ENCODE data around the gene CAGE1.
"Not testable (repeated sequence)": the region's sequence is repeated elsewhere in the genome, so short reads cannot be mapped to it uniquely, and the experiment has no call there.

Gene CAGE1

DNA sequence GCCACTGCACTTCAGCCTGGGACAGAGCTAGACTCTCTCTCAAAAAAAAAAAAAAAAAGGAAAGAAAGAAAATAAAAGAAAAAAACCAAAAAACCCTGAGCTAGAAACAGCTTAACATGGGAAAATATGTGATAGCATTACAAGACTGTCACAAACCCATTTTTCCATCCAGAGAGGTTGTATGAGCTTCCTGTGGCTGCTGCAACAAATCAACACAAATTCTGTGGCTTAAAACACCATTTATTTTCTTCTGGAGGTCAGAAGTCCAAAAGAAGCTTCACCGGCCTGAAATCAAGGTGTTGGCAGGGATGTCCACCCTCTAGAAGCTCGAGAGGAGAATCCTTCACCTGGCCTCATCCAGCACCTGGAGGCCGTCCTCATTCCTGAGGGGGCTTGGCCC lies 54.9 kb downstream of the CAGE1 start:
- DNase-seq, result no peak

DNA sequence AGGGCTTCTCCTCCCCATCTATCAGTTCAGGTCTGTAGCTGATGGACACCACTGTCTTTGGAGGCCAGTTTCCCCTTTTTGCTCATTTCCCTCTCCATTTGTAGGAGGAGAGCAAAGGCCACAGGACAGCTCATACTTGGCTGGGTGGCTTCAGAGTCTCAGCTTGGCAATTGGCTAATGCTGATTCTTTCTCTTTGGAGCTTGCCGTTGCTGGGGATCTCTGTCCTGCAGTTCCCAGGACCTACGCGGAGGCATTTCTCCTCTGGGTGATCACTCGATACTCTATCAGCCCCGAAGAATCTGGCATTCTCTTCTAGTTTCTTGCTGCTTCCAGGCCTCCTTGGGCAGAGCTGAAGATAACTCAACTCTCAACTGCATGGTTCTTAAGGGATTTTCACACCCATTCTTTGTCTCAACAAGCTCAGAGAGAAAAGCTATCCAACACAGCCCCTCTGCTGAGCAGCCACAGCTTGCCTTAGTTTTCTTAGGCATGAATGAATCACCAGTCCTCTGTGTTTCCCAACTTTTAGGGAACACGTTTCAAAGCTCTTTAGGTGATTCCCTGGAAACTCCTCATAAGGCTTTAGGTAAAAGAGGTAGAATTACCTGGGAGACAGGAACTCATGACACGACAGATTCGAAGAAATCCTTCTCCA lies 57.3 kb downstream of the CAGE1 start:
- DNase-seq, result no peak

DNA sequence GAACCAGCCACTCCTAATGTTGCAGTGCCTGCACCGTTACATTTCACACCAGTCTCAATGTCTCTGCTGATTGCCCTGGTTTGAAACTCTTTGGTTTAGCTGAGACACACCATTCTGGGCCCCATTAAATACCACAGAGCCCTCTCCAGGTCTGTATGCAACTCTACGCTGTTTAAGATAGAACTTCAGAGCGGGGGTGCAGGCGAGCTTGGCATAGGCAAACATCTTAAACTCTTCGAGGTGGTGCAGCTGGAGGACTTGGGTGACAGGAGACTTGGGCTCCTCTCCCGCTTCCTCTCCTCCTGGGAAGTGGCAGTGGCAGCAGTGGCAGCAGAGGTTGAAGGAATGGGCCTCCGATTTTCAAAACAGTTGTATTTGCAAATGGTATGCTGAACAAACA lies 58.1 kb downstream of the CAGE1 start:
- no peak for DNase-seq

DNA sequence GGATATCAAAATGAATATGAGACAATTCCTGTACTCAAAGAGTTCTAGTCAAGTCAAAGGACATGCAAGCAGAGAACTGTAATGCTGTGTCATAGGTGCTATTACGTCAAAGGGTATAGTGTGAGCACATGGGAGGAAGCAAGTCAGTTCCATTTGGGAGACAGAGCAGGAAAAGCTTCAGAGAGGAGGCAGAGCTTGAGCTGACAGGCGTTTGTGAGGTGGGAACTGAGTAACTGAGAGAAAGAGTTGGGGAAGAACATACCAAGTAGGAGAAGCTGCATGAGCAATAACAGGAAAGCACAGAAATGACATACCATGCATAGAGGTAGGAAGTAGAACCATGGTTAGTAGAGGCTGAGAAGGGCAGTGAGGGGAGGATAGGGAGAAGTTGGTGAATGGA lies 61.3 kb downstream of the CAGE1 start:
- no peak for DNase-seq

DNA sequence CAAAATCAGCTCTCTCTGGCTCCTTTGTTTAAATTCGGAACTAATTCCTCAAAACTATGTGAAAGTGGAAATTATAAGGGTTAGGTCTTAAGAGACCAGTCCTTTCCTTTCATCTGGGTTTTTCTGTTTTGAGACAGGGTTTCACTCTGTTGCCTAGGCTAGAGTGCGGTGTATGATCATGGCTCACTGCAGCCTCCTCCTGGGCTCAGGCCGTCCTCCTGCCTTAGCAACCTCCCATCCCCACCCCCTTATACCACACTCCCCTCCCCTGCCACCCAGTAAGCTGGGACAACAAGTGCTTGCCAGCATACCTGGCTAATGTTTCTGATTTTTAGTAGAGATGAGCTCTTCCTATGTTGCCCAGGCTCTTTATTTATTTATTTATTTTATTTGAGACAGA lies 63.8 kb downstream of the CAGE1 start:
- no peak for DNase-seq

DNA sequence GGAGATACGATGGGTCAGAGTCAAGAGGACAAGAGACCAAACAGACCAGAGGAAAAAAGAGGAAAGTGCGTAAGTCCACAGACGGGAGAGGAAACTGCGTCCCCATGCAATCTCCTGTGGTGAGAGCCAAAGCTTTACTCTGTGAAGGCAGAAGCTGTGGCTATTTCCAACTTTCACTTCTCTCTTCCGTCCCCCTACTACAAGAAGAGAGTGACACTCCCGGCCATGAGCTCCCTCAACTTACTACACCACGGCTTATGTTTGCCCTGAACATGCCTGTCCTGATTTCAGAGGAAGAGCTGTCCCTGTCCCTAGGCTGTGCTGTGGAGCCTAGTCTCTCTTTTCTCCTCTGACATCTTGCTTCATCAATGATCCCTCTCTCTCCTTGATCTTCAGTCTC lies 65.0 kb downstream of the CAGE1 start:
- no peak for DNase-seq

DNA sequence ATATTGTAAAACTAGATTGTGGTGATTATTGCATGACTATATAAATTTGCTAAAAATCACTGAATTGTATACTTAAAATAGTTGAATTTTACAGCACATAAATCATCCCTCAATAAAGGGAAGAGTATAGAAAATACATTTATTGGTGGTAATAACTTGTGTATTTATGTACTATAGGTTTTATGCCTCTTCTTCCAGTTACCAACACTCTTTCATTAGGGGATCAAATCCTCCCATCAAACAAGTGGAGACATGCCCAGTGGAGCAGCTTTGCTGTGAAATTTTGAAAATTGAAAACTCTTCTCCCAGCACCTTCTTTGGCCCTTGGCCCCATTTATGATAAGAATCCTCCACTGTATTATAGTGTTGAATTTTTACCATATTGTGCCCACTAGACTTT lies 66.5 kb downstream of the CAGE1 start:
- DNase-seq, result no peak

DNA sequence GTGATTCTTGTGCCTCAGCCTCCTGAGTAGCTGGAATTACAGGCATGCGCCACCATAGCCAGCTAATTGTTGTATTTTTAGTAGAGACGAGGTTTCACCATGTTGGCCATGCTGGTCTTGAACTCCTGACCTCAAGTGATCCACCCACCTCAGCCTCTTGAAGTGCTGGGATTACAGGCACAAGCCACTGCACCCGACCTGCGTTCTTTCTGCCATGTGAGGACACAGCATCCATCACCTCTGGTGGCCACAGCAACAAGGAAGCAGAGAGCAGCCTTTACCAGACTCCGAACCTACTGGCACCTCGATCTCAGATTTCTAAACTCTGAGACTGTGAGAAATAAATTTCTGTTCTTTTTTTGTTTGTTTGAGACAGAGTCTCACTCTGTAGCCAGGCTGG lies 67.7 kb downstream of the CAGE1 start:
- DNase-seq, result not testable (repeated sequence)

DNA sequence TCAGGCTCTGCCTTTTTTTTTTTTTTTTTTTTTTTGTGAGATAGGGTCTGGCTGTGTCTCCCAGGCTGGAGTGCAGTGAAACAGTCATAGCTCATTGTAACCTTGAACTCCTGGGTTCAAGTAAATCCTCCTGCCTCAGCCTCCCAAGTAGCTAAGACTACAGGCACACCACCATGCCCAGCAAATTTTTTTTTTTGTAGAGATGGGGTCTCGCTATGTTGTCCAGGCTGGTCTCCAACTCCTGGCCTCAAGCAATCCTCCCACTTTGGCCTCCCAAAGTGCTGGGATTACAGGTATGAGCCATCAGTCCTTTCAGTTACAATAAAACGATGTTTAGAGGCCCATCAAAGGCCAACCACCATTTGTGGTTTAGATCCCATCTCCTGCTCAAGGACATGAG lies 70.1 kb downstream of the CAGE1 start:
- not testable (repeated sequence) for DNase-seq

DNA sequence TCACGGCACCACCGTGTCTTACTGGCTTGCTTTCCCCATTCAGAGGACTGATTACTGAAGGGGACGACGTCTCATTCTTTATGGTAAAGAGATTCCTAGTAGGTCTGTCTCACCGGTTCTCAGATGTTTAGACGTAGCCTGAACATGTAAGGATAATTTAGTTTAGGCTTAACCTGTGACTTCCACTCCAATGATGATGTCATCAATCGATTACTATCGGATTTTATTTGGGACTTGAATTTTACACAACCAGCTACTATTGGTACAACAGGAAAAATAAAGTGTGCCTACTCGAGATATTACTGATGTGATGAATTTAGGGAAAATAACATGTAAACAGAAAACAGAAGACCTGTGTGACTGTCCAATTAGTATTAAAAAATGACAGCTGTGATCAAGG lies 72.0 kb downstream of the CAGE1 start:
- DNase-seq, result no peak

DNA sequence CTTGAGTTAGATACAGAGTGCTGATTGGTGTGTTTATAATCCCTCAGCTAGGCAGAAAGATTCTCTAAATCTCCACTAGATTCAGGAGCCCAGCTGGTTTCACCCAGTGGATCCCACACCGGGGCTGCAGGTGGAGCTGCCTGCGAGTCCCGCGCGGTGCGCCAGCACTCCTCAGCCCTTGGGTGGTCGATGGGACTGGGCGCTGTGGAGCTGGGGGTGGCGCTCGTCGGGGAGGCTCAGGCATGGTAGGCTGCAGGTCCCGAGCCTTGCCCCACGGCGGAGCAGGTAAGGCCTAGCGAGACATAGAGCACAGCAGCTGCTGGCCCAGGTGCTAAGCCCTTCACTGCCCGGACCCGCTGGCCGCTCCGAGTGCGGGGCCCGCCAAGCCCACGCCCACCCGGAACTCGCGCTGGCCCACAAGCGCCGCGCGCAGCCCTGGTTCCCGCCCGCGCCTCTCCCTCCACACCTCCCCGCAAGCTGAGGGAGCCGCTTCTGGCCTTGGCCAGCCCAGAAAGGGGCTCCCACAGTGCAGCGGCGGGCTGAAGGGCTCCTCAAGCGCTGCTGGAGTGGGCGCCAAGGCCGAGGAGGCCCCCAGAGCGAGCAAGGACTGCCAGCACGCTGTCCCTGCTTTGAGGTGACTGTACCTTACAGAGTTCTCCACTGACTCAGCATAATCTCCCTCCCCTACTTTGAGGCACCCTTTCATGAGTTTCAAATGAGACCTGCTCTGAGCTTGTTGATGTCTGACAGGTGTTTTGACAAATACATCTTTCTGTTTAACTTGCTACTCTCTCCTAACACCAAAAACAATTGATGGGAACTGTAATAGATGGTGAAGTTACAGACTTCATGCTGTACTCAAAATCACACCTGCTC lies 72.6 kb downstream of the CAGE1 start:
- DNase-seq, result no peak

DNA sequence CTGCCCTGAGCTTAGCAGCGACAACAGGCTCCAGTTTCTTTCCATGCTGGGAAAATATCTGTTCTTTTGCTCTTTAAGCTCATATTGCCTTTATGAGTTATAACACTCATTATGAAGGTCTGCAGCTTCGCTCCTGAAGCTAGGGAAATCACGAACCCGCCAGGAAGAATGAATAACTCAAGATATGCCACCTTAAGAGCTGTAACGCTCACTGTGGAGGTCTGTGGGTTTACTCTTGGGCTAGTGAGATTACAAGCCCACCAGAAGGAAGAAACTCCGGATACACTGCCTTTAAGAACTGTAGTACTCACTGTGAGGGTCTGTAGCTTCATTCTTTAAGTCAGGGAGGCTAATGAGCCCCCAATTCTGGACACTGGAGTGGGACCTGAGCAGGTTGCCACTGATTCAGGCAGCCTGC lies 73.6 kb downstream of the CAGE1 start:
- no peak for DNase-seq

DNA sequence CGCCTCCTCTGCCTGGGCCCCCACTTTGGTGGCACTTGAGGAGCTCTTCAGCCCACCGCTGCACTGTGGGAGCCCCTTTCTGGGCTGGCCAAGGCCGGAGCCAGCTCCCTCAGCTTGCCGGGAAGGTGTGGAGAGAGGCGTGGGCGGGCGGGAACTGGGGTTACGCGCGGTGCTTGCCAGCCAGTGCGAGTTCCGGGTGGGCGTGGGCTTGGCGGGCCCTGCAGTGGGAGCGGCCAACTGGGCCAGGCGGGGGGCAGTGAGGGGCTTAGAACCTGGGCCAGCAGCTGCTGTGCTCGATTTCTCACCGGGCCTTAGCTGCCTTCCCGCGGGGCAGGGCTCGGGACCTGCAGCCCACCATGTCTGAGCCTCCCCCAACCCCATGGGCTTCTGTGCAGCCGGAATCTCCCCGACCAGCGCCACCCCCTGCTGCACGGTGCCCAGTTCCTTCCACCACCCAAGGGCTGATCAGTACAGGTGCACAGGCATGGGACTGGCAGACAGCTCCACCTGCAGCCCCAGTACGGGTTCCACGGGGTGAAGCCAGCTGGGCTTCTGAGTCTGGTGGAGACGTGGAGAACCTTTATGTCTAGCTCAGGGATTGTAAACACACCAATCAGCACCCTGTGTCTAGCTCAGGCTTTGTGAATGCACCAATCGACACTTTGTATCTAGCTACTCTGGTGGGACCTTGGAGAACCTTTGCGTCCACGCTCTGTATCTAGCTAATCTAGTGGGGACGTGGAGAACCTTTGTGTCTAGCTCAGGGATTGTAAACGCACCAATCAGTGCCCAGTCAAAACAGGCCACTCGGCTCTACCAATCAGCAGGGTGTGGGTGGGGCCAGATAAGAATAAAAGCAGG lies 74.2 kb downstream of the CAGE1 start:
- not testable (repeated sequence) for DNase-seq

DNA sequence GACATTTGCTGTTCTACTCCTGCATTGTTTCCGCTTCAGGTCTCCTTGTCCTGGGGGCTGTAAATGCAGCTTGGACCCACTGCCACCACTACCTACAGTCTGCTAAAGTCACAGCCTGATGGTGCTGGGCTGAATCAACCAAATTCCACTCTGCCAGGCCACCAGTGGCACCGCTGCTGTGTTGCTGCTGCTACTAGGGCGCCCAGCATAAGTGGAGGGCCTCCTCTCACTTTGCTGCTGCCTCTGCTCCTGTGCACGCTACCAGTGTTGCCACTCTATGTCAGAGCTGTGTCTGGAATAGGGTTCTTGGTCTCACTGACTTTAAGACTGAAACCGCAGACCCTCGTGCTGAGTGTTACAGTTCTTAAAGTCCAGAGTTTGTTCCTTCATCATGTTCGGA lies 75.1 kb downstream of the CAGE1 start:
- DNase-seq, result no peak

DNA sequence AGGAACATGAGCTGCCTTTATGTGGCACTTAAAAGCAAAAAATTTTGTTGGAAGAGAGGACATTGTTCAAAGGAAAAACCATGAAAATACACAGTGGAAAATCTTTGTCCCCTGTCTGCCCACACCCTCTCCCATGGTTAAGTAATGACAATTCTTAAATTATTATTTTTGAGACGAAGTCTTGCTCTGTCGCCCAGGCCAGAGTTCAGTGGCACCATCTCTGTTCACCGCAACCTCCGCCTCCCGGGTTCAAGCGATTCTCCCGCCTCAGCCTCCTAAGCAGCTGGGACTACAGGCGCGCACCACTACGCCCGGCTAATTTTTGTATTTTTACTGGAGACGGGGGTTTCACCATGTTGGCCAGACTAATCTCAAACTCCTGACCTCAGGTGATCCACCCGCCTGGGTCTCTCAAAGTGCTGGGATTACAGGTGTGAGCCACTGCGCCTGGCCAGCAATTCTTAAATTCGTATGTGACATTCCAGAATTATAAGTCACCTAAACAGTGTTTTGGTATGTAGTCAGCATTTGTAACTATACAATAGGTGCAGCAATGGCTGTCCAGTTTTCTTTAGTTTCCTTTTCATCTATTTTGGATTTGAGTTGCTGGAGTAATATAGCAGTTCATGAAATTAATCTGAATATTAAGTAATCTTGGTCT lies 75.9 kb downstream of the CAGE1 start:
- no peak for DNase-seq

DNA sequence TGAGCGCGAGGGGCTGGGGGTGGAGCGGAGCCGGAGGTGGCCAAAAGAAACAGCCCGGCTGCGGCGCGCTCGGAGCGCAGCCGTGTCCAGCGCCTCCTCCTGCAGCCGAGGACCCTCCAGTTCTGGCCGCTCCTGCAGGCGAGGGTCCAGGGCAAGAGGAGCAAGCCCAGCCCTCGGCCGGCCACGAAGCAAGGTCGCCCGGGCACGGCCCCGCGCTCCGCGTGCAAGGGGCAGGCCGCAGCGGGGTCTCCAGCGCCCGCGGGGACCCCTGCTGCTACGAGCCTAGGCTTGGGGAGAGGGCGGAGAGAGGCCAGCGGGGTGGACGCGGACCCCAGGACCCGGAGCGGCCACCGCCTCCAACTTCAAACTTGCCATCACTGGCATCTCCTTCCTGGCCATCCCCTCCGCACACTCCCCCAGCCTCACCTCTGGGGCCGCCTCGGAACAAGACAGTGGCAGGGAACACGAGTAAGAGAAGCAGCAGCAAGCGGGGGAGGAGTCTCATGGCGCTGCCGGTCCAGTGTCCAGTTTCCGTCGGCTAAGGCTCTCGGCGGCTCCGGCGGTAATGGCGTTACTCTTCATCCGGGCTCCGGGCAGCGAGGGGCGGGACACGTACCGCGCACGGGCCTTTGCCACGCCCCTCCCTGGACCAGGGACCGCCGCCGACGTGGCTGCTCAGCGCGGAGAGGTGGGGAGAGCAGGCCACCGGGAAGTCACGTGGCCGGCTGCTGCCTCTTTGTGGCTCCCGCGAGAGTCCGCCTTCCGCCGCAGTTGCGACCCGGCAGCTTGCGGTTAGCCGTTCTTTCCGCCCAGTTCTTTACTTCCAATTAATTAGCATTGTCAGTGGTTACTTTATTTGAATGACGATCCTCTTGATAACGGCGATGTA lies 76.7 kb downstream of the CAGE1 start, which contains the start of gene SSR1:
TSS of gene SSR1 (minus strand) at position 584 of the 889 bp plus-strand sequence. CDS start at position 505, 79 bp downstream.
- peak; percentile 86 for DNase-seq

DNA sequence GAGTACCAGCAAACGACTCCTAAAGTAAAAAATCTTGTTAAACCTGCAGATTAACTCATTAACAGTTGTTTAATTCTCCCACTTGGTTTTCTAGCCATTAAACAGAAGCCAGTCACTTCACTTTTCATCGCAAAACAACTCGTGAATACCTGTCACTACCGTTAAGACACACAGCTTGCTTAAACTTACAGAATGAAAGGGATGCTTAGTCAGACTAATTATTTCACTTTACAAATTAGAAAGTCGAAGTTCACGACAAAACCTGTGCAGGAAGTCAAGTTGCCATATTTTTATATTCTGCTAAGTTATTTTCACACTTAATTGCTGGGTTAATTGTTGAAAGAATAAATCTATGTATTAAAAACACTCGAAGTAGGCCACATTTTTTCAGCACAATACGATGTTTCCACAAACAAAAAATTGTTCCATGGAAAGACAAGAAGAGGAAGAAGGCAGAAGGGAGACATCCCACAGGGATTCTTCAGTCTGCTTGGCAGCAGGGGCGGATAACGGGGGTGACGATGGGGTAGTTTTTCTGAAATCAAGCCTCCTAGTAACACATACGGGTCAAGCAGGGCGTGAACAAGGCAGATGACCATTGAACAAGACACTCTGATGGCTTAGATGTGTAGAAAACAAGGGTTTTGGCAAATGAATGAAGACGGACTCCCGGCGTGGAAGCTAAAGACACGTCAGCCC lies 77.5 kb downstream of the CAGE1 start:
- no peak for DNase-seq

DNA sequence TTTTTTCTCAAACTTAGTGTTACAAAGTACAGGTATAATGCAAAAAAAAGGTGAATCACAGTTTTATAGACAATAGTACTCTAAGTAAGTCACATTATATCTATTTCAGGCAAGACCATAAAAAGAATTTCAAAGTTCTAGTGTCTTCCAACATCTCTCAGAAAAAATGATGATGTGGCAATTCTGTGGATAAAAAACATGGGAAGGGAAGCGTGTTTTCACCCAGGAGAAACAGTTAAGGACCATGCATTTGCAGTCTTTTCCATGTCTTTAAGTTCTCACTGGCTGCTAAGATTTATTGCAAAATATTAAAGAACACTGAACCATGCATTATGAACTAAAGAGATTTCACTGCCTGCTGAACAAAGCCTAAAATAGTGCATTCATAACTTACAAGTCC lies 78.4 kb downstream of the CAGE1 start:
- no peak for DNase-seq

DNA sequence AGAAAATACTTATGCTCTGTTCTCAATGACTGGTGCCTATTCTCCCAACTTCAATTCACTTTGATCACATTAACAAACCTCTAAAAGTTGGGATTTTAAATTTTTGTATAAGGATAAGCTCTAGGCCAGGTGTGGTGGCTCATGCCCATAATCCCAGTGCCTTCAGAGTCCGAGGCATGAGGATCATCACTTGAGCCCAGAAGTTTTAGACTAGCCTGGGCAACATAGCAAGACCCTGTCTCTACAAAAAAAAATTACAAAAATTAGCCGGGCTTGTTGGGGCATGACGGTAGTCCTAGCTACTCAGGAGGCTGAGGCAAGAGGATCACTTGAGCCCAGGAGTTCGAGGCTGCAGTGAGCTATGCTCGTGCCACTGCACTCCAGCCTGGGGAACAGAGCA lies 80.5 kb downstream of the CAGE1 start:
- DNase-seq, result no peak

DNA sequence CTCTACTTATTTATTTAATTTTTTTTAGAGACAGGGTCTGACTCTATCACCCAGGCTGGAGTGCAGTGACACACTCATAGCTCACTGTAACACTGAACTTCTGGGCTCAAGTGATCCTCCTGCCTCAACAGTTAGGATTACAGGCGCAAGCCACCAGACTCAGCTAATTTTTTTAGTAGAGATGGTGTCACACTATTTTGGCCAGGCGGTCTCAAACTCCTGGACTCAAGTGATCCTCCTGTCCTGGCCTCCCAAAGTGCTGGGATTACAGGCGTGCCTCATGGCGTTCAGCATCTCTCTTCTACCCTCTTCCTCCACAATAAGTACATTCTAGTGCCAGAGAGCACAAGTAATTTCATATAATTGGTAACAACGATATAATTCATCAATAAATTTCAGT lies 82.0 kb downstream of the CAGE1 start:
- no peak for DNase-seq

DNA sequence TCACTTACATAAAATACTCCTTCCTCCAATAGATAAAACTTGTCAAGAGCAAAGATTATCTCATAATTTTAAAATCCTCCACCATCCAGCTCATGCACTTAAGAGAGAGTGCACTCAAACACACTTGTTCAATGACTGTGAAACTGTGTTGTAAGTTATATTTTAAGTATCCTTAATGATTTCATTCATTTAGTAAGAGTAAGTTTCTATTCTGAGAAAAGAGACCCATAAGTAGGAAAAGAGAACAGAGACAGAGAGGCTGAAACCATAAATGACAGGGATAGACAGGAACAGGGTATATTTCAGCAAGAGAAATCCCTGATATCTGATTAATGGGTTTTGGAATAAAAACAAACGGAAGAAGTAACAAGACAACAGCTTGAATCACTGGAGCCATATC lies 84.7 kb downstream of the CAGE1 start:
- no peak for DNase-seq
